H1 (cell line): ENCODE measurements around the gene VGLL4. TPM values are rescaled to one million over a fixed set of nuclear protein-coding genes. Genes with fewer than 3 reads are reported as not detected.

Experiments
- CTCF ChIA-PET: fragments of 300-600 bp; sonication (Branson Sonifier 250); formaldehyde crosslinking; loops from one replicate; lab custom pipeline; 2021; ENCODE audit not compliant: partially characterized antibody; lab: Charles Lee
- POLR2A ChIA-PET: fragments of 300-600 bp; sonication (Branson Sonifier 250); formaldehyde crosslinking; loops from one replicate; lab custom pipeline; 2021; ENCODE audit warnings: inconsistent platforms; ENCODE audit not compliant: partially characterized antibody; lab: Charles Lee
- DNase-seq, 2 experiments: peaks; one replicate each; pipeline versions ENCODE4 v3.0.0 to v3.0.0-alpha.2; 2010 to 2022; ENCODE audit warnings: low spot score in 2 of 2, low read depth in 1 of 2, mixed read lengths in 1 of 2
- FAIRE-seq: peaks from 2 replicates; lab custom pipeline; 2011; peaks lifted over from hg19 to GRCh38; lab: Jason Lieb, UNC
- H2AFZ ChIP-seq: 2 replicates; pipeline ENCODE4 v1.8.1; 2012; ENCODE audit warnings: low read length, inconsistent platforms
- H2AK5ac ChIP-seq: 2 replicates; pipeline ENCODE4 v1.6.1; 2013; ENCODE audit warnings: low read depth, low read length
- H2BK120ac ChIP-seq: replicated peaks from 2 replicates; pipeline ENCODE3; 2013; ENCODE audit warnings: low read depth, low read length, inconsistent platforms
- H2BK12ac ChIP-seq: 2 replicates; pipeline ENCODE4 v1.6.1; 2013; ENCODE audit warnings: low read depth, low read length
- H2BK15ac ChIP-seq: 2 replicates; pipeline ENCODE4 v1.6.1; 2013; ENCODE audit warnings: low read length
- H2BK20ac ChIP-seq: 2 replicates; pipeline ENCODE4 v1.6.1; 2013; ENCODE audit warnings: low read length
- H2BK5ac ChIP-seq: 2 replicates; pipeline ENCODE4 v1.6.1; 2013; ENCODE audit warnings: low read depth, low read length
- H3K14ac ChIP-seq: 2 replicates; pipeline ENCODE4 v1.6.1; 2013; ENCODE audit warnings: inconsistent platforms; ENCODE audit not compliant: insufficient read length
- H3K18ac ChIP-seq: 2 replicates; pipeline ENCODE4 v1.6.1; 2013; ENCODE audit warnings: low read length; ENCODE audit errors: extremely low read depth
- H3K23ac ChIP-seq: 2 replicates; pipeline ENCODE4 v1.6.1; 2013; ENCODE audit warnings: inconsistent platforms; ENCODE audit not compliant: insufficient read length
- H3K23me2 ChIP-seq: 2 replicates; pipeline ENCODE4 v1.6.1; 2013; ENCODE audit warnings: low read depth, low read length
- H3K27ac ChIP-seq: 2 replicates; pipeline ENCODE4 v1.6.1; 2011; ENCODE audit warnings: low read depth, low read length, inconsistent platforms
- H3K27me3 ChIP-seq, 4 experiments: replicated peaks in 1 of 4; 1 replicate in 1 of 4; 2 replicates in 3 of 4; pipeline versions ENCODE4 v1.6.1 to v1.8.1; 2011 to 2013; ENCODE audit warnings: low read length in 3 of 4, mild to moderate bottlenecking in 3 of 4, inconsistent platforms in 2 of 4, mixed read lengths in 2 of 4, moderate library complexity in 1 of 4; ENCODE audit not compliant: control insufficient read depth in 3 of 4, insufficient read depth in 3 of 4; ENCODE audit errors: extremely low read depth in 1 of 4
- H3K36me3 ChIP-seq, 4 experiments: 2 replicates each; pipeline versions ENCODE4 v1.6.1 to v1.8.1; 2011 to 2013; ENCODE audit warnings: mild to moderate bottlenecking in 4 of 4, low read length in 3 of 4, moderate library complexity in 2 of 4, control low read depth in 1 of 4, inconsistent platforms in 1 of 4; ENCODE audit not compliant: insufficient read depth in 4 of 4, control insufficient read depth in 2 of 4
- H3K4ac ChIP-seq: replicated peaks from 2 replicates; pipeline ENCODE3; 2013; ENCODE audit warnings: low read length, low read depth, mixed read lengths, inconsistent platforms; ENCODE audit not compliant: insufficient read length
- H3K4me1 ChIP-seq, 4 experiments: replicated peaks in 1 of 4; 1 replicate in 1 of 4; 2 replicates in 3 of 4; pipeline versions ENCODE4 v1.6.1 to v1.8.1; 2011 to 2013; ENCODE audit warnings: low read length in 3 of 4, inconsistent platforms in 2 of 4, mixed read lengths in 1 of 4; ENCODE audit not compliant: insufficient read depth in 4 of 4, control insufficient read depth in 3 of 4
- H3K4me2 ChIP-seq, 2 experiments: 2 replicates each; pipeline versions ENCODE4 v1.6.1 to v1.8.1; 2011 to 2013; ENCODE audit warnings: low read depth in 2 of 2, low read length in 2 of 2, control low read depth in 1 of 2, inconsistent platforms in 1 of 2, mild to moderate bottlenecking in 1 of 2; ENCODE audit not compliant: insufficient read depth in 1 of 2
- H3K4me3 ChIP-seq, 4 experiments: fragments of 200-600, 300-600 bp in 1 of 4; sonication (generic), shearing (Covaris generic), sonication (Bioruptor Twin) in 1 of 4; 2 replicates each; pipeline versions ENCODE4 v1.5.1 to v1.8.1; 2011 to 2016; ENCODE audit warnings: low read length in 4 of 4, low read depth in 3 of 4, control low read depth in 2 of 4, inconsistent platforms in 2 of 4, mild to moderate bottlenecking in 2 of 4, mixed read lengths in 1 of 4, moderate library complexity in 1 of 4; ENCODE audit not compliant: insufficient read depth in 2 of 4; ENCODE audit errors: extremely low read depth in 1 of 4
- H3K56ac ChIP-seq: replicated peaks from 2 replicates; pipeline ENCODE3; 2013; ENCODE audit warnings: low read depth, mild to moderate bottlenecking, mixed read lengths, low read length, inconsistent platforms; ENCODE audit not compliant: insufficient read length
- H3K79me1 ChIP-seq: 2 replicates; pipeline ENCODE4 v1.6.1; 2013; ENCODE audit warnings: low read depth, low read length, control low read depth
- H3K79me2 ChIP-seq, 2 experiments: 2 replicates each; pipeline versions ENCODE4 v1.6.1 to v1.8.1; 2012 to 2013; ENCODE audit warnings: low read length in 2 of 2, mild to moderate bottlenecking in 2 of 2, inconsistent platforms in 1 of 2; ENCODE audit not compliant: insufficient read depth in 2 of 2, control insufficient read depth in 1 of 2
- H3K9ac ChIP-seq, 4 experiments: replicated peaks in 1 of 4; 1 replicate in 1 of 4; 2 replicates in 3 of 4; pipeline versions ENCODE4 v1.6.1 to v1.8.1; 2011 to 2013; ENCODE audit warnings: low read depth in 3 of 4, low read length in 3 of 4, control low read depth in 2 of 4, mild to moderate bottlenecking in 2 of 4, moderate library complexity in 2 of 4, inconsistent platforms in 1 of 4; ENCODE audit errors: extremely low read depth in 1 of 4
- H3K9me3 ChIP-seq, 2 experiments: 2 replicates each; pipeline versions ENCODE4 v1.6.1 to v1.8.1; 2012 to 2013; ENCODE audit warnings: mild to moderate bottlenecking in 2 of 2, moderate library complexity in 2 of 2, control low read depth in 1 of 2, inconsistent platforms in 1 of 2, low read depth in 1 of 2, low read length in 1 of 2, mixed read lengths in 1 of 2; ENCODE audit not compliant: insufficient read depth in 2 of 2
- H4K20me1 ChIP-seq, 2 experiments: replicated peaks in 1 of 2; 2 replicates each; pipeline versions ENCODE3 to v1.8.1; 2011 to 2013; ENCODE audit warnings: inconsistent platforms in 2 of 2, low read length in 2 of 2, mild to moderate bottlenecking in 1 of 2; ENCODE audit not compliant: insufficient read depth in 2 of 2, control insufficient read depth in 1 of 2
- H4K5ac ChIP-seq: 2 replicates; pipeline ENCODE4 v1.6.1; 2013; ENCODE audit warnings: low read length, low read depth, mixed read lengths, inconsistent platforms; ENCODE audit not compliant: insufficient read length
- H4K8ac ChIP-seq: 2 replicates; pipeline ENCODE4 v1.8.0; 2013; ENCODE audit warnings: mild to moderate bottlenecking, moderate library complexity, low read length, inconsistent platforms; ENCODE audit not compliant: insufficient read depth; ENCODE audit errors: extremely low read depth
- H4K91ac ChIP-seq: replicated peaks from 2 replicates; pipeline ENCODE3; 2013; ENCODE audit warnings: low read length, mixed read lengths, inconsistent platforms; ENCODE audit not compliant: insufficient read length
- YY1 ChIP-seq: IDR thresholded peaks from 2 replicates; pipeline ENCODE4 v1.6.1; 2011; ENCODE audit warnings: low read depth, mild to moderate bottlenecking, low read length
- WGBS, 2 experiments: shearing (Covaris generic) in 1 of 2; methylation state at CpG; one replicate each; pipeline versions ENCODE4 v1.1.6 to v1.1.7; 2013 to 2015; ENCODE audit warnings: low lambda C conversion rate in 2 of 2, mixed read lengths in 2 of 2, inconsistent platforms in 1 of 2, low coverage in 1 of 2, missing lambda C conversion rate in 1 of 2; ENCODE audit not compliant: insufficient replicate concordance in 2 of 2, insufficient coverage in 1 of 2, insufficient read length in 1 of 2; ENCODE audit errors: extremely low coverage in 1 of 2, missing lambda C conversion rate in 1 of 2; 5-methylcytosine and 5-hydroxymethylcytosine counted together
- polyA plus RNA-seq, 7 experiments: library from polyadenylated mRNA; depleted of rRNA in 3 of 7; stranded (reverse) in 5 of 7; unstranded in 2 of 7; fragments of >200 nt in 5 of 7; fragments of 200-250 nt in 2 of 7; gene quantifications; 1 replicate in 5 of 7; 2 replicates in 1 of 7; 4 replicates in 1 of 7; pipeline versions ENCODE4 v1.2.1 to v1.2.3, GENCODE V29; 2011 to 2013; ENCODE audit warnings: missing spikeins in 2 of 7, mixed read lengths in 2 of 7
- total RNA-seq: library from RNA; stranded (reverse); fragmentation: NEBNext Ultra II Directional; extraction: Animal tissue kit (Norgen Biotek cat#: 25700); gene quantifications from 2 replicates; pipeline ENCODE4 v1.2.1, GENCODE V29; 2021
- TF ChIP-seq, protein P1 (sequence below): IDR thresholded peaks from 2 replicates; pipeline ENCODE4 v1.6.1; 2011; ENCODE audit warnings: low read length, improper control_type of control experiment

Gene VGLL4
- total and polyA plus RNA-seq, 2 of the 8 experiments (the other 6 are each of a cell fraction or from before 2014, with no cell fraction given), result 45.1 to 50.0 TPM

DNA sequence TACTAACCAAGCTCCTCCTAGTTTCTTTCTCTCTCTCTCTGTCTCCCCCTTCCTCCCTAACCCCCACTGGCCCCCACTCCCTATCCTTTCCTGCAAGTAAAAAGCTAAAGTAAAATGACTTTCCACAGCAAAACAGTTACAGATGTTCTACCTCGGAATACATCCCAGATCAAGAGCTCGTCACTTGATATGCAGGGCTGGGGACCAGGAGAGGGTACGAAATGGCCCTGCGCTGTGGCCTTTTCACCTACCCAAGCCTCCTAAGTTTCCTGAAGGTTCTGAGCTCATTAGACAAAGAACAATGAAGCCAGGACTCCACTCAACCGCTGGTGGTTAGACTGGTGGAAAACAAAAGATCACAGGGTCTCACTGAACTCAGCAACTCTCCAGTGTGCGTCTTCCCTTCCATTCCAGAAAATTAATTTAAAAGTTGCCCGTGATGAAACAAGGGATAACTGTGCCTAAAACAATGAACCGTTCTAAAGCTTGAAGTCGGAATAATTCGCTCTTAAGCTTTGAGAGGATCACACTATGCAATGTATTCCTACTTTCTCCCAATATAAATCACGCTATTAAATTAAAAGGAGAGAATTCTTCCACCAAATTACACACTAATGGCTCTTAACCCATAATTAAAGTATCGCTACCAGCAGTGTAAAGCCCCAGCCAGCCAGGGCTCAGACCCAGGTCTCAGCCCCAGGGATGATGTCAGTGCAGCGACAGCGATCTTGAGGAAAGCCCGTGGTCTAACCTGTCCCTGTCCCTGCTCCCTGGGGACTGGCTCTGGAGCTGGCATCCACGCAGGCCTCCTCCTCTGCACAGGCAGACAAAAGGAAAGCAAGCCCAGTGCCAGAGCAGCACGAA, 5.0 kb downstream of the VGLL4 start:
- Histone ChIP-seq H3K4me1 (peaks cover 1 to 16% (median 12%) of the 10 kb centered on the region in 4 experiments), H3K18ac (no peak overlapping the region), H3K9ac (no peak overlapping the region), H2BK5ac (0 out of 2 replicates have a peak overlapping the region, but pooled peaks have one; percentile 40), H2BK120ac (no peak overlapping the region), H3K4ac (no peak overlapping the region), H3K56ac (no peak overlapping the region), H2BK15ac (no peak overlapping the region), H3K27ac (peak overlapping the region; percentile 29; the same call in 1 of the 2 replicates), H4K91ac (no peak overlapping the region), H2BK12ac (no peak overlapping the region), H3K79me2 (peaks cover 27 to 93% of the 10 kb centered on the region in 2 experiments), H2AK5ac (peak overlapping the region; percentile 55; the same call in 1 of the 2 replicates), H3K4me3 (0 out of 8 replicates have a peak overlapping the region, but pooled peaks of 1 of the 4 experiments have one; percentile 3), H3K79me1 (peaks cover 7% of the 10 kb centered on the region), H3K9me3 (no peaks in the 10 kb centered on the region), H3K14ac (no peak overlapping the region), H2AFZ (no peak overlapping the region), H4K8ac (no peak overlapping the region; the same call in 1 of the 2 replicates), H3K36me3 (no peaks in the 10 kb centered on the region), H4K5ac (no peak overlapping the region), H3K23me2 (no peaks in the 10 kb centered on the region; the same call in none of the 2 replicates), H4K20me1 (peaks cover 0 to 6% of the 10 kb centered on the region in 2 experiments), H2BK20ac (no peak overlapping the region), H3K23ac (no peak overlapping the region), H3K27me3 (no peaks in the 10 kb centered on the region), H3K4me2 (peak overlapping the region; percentile 12 to 16; a peak in 2 of 4 replicates)
- FAIRE-seq (no peak), DNase-seq (no peak)
- ChIA-PET CTCF (interaction anchor here (0.6 to 2.8 kb wide), 6 partner anchors 12 to 579 kb away, joined by 3 to 10 read pairs (median 6); no protein-coding TSS in a partner anchor), POLR2A (interaction anchor here (0.7 kb wide), 1 partner anchor 22 kb away, joined by 3 read pairs; no protein-coding TSS in a partner anchor)
- TF ChIP-seq YY1, result 0 out of 2 replicates have a peak, but pooled peaks have one; percentile 50
- TF ChIP-seq, protein P1, sequence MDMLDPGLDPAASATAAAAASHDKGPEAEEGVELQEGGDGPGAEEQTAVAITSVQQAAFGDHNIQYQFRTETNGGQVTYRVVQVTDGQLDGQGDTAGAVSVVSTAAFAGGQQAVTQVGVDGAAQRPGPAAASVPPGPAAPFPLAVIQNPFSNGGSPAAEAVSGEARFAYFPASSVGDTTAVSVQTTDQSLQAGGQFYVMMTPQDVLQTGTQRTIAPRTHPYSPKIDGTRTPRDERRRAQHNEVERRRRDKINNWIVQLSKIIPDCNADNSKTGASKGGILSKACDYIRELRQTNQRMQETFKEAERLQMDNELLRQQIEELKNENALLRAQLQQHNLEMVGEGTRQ, result no peak
- 80% methylated on average over 17 of the region's 17 CpGs; no CpG with 5 or more reads in 1 of the 2 experiments for WGBS, 2 experiments
